ENCODE measurements around the gene TEKT2.

The TEKT2 gene

DNA sequence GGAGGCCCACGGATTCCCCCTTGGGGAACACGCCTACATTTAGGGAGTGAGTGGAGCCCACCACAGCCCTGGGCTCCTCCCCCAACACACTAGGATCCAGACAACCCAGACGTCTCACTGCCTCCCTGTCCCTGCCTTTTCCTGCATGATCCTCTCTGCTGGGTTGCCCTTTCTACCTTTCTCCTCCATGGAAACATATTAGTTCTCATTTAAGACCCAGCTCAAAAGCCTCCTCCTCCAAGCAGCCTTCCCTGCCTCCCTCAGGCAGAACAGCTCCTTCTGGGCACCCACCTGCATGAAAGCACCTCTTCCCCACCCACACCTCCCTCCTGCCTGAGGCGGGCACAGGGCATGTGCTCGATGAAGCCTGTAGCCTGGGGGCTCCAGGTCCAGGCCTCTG, 30.5 kb downstream of the TEKT2 start:
- H3K27ac Mint-ChIP-seq: no peak overlapping the region
- H3K36me3 Mint-ChIP-seq: no peaks in the 10 kb centered on the region
- H3K4me1 Mint-ChIP-seq: peaks cover 19% of the 10 kb centered on the region
- no peak overlapping the region for H3K4me3 Mint-ChIP-seq
- H3K27me3 Mint-ChIP-seq: no peaks in the 10 kb centered on the region
- no peaks in the 10 kb centered on the region for H3K9me3 Mint-ChIP-seq

DNA sequence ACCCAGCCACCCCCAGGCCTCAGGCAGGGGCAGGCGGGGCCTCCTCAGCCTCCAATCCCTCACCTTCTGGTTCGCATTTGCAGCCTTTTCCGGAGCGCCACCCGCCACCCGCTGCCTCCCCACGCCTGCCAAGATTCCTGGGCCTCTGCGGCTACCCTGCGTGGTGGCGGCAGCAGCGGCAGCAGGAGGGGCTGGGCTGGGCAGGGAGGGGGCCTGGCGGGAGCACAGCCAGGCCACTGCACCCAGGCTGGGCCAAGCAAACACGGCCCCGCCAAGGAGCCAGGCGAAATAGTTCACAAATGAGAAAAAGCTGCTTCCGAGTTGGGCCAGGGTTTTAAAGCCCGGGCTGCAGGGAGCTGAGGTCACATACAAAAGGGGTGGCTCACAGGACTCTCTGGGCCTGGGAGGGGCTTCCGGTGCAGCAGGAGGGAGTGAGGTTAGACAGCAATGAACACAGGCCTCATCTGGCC, 31.3 kb downstream of the TEKT2 start:
- no peaks in the 10 kb centered on the region for H3K27me3 Mint-ChIP-seq
- no peak overlapping the region for H3K4me3 Mint-ChIP-seq
- H3K36me3 Mint-ChIP-seq: no peaks in the 10 kb centered on the region
- no peak overlapping the region for H3K27ac Mint-ChIP-seq
- peaks cover 14% of the 10 kb centered on the region for H3K4me1 Mint-ChIP-seq
- H3K9me3 Mint-ChIP-seq: no peaks in the 10 kb centered on the region

DNA sequence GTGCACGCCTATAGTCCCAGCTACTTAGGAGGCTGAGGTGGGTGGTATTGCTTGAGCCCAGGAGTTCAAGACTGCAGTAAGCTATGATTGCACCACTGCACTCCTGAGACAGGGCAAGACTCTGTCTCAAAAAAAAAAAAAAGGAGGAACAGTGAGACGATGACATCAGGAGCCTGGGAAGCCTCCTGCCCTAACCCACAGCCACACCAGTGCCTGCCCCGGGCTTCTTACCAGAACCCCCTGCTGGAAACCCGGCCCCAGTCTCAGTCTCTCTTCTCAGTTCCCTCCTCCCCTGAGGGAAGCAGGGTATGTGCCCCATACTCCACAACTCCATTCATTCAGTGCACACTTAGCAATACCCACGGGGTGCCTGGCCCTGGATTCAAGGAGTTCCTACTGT, 32.0 kb downstream of the TEKT2 start:
- H3K36me3 Mint-ChIP-seq: no peaks in the 10 kb centered on the region
- H3K9me3 Mint-ChIP-seq: no peaks in the 10 kb centered on the region
- H3K4me3 Mint-ChIP-seq: no peak overlapping the region
- no peaks in the 10 kb centered on the region for H3K27me3 Mint-ChIP-seq
- peaks cover 13% of the 10 kb centered on the region for H3K4me1 Mint-ChIP-seq
- no peak overlapping the region for H3K27ac Mint-ChIP-seq

DNA sequence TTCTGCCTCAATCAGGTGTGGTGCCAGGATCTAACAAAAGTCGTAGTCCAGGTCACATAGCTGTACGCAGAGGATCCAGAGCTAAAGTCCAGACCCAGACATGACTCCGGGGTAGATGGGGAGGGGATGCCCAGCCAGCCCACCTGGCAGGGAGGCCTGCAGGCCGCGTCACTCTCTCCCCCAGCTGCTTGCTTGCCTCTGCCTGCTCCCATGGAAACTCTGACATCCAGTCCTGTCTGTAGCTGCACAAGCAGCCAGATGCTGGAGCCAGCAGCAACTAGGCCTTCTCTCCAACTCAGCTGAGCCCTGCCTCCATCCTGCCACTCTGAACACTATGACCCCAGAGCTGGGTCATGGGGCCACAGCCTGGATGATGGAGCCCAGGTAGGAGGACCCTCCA, 33.0 kb downstream of the TEKT2 start:
- no peaks in the 10 kb centered on the region for H3K9me3 Mint-ChIP-seq

DNA sequence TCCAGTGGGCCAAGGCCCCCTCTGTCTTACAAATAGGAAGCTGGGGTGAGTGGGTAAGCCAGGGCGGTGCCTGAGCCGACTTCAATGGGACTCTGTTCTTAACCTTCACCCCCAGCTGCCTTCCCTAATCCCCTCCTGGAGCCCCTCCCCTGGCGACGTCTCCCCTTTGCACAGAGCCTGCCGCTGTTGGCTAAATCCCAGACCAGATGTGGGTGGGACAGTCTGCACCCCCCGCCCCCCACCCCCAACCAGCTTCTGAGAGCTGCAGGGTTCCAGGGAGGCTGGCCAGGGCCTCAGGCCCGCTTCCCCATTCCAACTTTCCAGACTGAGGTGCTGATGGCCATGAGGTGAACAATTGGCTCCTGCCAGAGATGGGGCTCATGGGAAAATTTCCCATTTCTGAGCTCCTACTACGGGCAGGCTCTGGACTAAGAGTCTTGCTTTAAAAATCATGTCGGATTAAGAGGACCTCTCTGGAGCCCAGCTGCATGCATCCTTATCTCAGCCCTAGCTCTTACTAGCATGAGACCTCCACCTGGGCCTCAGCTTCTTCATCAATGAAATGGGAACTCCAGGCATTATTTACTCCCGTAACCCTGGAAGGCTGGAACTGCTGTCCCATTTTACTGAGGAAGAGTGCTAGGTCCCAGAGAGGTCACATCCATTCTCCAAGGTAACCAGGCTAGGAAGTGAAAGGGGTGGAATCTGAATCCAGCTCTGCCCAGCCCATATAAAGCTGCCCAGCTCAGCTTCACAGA, 34.7 kb downstream of the TEKT2 start:
- no peaks in the 10 kb centered on the region for H3K36me3 Mint-ChIP-seq
- peaks cover 5% of the 10 kb centered on the region for H3K4me1 Mint-ChIP-seq
- H3K9me3 Mint-ChIP-seq: no peaks in the 10 kb centered on the region
- H3K4me3 Mint-ChIP-seq: no peak overlapping the region
- H3K27me3 Mint-ChIP-seq: peaks cover 13% of the 10 kb centered on the region
- H3K27ac Mint-ChIP-seq: no peak overlapping the region

More for the DNA sequence above, 33.0 kb downstream of the TEKT2 start:
- Mint-ChIP-seq H3K27me3 (peaks cover 3% of the 10 kb centered on the region), H3K4me1 (peaks cover 4% of the 10 kb centered on the region), H3K4me3 (no peak overlapping the region), H3K36me3 (no peaks in the 10 kb centered on the region), H3K27ac (no peak overlapping the region)

DNA sequence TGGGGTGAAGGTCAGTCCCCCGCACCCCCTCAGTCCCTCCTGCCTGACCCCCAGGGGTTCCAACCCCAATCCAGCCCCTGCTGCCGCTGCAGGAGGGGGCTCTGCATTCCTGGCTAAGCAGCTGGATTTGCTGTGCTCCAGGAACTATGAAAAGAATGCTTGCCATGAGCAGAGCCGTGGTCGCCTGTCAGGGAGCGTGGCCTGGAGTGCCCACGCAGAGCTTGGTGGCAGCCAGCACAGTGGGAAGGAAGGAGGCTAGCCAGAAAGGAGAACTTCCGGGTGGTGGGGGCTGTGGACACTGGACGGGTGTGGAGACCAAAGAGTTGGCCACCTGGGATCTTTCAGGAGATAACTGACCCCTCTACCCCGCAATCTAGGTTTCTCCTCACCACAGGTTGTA, 35.6 kb downstream of the TEKT2 start:
- no peak overlapping the region for H3K27ac Mint-ChIP-seq
- no peaks in the 10 kb centered on the region for H3K9me3 Mint-ChIP-seq
- H3K4me1 Mint-ChIP-seq: peaks cover 9% of the 10 kb centered on the region
- H3K36me3 Mint-ChIP-seq: no peaks in the 10 kb centered on the region
- H3K27me3 Mint-ChIP-seq: peaks cover 20% of the 10 kb centered on the region
- H3K4me3 Mint-ChIP-seq: no peak overlapping the region

DNA sequence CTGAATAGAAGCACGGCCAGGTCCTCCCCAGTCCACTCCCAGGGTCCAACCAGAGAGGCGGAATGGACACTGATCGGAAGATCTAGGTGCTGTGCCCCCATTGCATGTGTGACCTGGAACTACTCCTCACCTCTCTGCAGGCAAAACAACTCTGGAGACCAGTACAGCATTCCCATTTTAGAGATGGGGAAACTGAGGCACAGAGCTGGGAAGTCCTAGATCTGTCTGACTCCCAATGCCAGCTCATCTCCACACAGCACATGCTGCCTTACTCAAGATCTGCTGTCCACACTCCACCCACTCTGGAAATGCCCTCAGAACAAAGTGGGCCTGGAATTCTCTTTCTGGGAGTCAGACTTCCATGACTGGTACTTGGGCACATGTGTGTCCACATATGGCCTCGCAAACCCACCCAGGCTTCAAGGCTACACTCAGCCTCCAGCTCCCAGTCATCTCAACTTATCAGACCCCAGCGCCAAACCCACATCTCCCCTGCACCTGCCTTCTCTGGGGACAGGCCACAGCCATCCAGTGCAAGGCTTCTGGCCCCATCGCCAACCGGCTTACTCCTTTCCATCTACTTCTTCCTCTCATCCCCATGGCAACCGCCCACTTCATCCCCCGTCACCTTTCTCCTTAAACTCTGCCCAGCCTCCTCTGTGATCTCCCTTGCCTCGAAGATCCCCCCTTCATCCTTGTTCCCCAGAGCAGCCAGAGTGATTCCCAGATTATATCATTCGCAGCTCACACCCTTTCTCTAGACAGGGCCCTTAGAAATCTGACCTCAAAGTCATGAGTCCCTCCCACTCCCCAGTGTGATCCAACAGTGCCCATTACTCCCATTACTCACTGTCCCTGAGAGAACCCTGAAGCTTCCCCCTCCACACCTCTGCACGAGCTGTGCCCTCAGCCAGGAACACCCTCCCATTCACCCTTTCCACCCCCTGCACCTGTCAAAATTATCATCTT, 38.5 kb downstream of the TEKT2 start:
- peaks cover 22% of the 10 kb centered on the region for H3K4me1 Mint-ChIP-seq
- H3K27me3 Mint-ChIP-seq: peaks cover 28% of the 10 kb centered on the region
- peak overlapping the region; percentile 54 for H3K27ac Mint-ChIP-seq
- H3K9me3 Mint-ChIP-seq: no peaks in the 10 kb centered on the region
- no peak overlapping the region for H3K4me3 Mint-ChIP-seq
- no peaks in the 10 kb centered on the region for H3K36me3 Mint-ChIP-seq

DNA sequence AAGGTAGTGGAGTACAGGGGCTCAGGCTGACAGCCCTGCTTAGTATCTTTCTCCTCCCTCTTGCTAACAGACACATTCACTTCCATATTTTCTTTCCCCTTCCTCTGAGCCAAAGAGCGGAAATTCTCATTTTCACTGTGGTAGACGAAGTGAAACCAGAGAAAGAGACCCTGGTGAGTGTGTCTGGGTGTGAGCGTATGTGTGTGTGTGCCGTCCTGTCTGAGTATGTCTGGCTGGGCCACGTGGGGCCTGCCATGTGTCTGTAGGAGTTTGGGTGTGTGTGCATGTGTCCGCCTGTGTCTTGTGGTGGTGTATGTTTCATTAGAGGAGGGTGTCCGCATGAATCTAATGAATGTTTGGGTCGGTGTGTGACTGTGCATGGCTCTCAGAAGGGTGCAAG, 39.5 kb downstream of the TEKT2 start:
- H3K4me3 Mint-ChIP-seq: peak overlapping the region; percentile 1
- H3K4me1 Mint-ChIP-seq: peaks cover 22% of the 10 kb centered on the region
- H3K9me3 Mint-ChIP-seq: no peaks in the 10 kb centered on the region
- no peaks in the 10 kb centered on the region for H3K36me3 Mint-ChIP-seq
- no peak overlapping the region for H3K27ac Mint-ChIP-seq
- peaks cover 28% of the 10 kb centered on the region for H3K27me3 Mint-ChIP-seq

DNA sequence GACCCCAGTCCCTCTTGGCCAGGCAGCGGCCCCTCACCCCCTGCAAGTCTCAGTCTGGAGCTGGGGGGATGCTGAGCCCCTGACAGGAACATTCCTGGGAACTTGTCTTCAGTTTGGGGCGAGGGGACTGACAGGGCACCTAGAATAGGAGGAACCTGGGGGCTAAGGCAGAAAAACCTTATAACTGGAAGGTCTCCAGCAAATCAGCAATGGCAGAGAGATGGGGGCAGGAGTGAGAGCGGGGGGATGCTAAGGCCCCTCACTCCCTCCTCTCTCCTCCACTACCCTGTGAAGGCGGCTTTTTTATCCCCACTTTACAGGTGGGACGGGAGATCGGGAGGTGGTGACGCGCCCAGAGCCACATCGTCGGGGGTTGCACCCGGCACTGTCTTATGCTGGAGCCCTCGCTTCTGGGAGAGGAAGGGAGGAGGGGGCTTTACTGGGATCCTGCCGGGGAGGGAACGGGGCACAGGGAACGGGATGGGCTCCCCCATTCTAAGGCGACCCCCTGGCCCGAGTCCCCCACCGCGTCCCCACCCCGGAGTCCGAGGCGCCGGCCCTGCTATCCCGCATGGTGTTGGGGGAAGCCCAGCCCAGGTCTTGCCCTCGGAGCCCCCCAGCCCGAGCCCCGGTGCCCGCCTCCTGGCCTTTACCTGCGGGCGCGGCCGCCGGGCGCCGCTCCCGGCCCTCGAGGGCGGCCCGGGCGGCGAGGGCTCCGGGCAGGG, 40.7 kb downstream of the TEKT2 start:
- no peak overlapping the region for H3K27ac Mint-ChIP-seq
- peak overlapping the region; percentile 75 for H3K4me3 Mint-ChIP-seq
- peaks cover 22% of the 10 kb centered on the region for H3K4me1 Mint-ChIP-seq
- H3K27me3 Mint-ChIP-seq: peaks cover 28% of the 10 kb centered on the region
- no peaks in the 10 kb centered on the region for H3K9me3 Mint-ChIP-seq
- H3K36me3 Mint-ChIP-seq: no peaks in the 10 kb centered on the region

DNA sequence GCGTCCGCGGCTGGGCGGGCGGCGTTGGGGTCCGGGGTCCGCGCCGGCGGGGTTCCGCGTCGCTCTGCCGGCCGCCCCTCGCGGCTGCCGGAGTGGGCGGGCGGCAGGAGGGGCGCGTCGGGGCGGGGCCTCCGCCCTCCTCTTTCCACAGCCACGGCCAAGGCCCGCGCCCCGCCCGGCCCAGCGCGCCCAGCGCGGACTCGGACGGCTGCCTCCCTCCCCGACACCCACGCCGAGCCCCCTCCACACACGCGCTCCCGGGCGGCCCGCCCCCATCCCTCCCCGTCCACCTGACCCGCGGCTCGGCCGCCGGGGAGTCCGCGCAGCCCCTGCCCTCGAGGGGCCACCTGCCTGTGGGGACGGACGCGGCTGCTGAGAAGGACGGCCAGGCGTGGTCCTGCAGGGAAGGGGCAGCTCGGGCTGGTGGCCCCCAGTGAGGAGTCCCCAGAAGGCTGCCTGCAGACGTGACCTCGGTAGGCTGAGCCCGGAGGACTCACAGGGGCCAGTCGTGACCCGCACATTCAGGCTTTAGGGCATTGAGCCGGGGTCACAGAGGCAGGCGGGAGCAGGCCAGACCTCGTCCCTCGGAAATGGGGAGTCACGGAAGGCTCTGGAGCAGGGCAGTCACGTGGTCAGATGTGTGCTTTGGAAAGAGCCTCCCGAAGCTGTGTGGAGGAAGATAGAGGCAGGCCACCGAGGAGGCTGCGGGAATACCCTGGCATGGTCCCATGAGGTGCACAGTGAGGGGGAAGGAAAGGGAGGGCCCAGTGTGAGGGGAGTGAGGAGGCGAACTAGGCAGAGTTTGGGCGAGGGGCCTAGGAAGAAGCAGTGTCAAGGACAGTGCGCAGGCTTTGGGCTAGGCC, 41.5 kb downstream of the TEKT2 start, which contains the start of gene COL8A2:
TSS of gene COL8A2 (minus strand) at position 94 of the 863 bp plus-strand sequence. CDS start 24,980 bp downstream, outside the sequence.
- peaks cover 28% of the 10 kb centered on the region for H3K27me3 Mint-ChIP-seq
- peak within 1 kb of the TSS; percentile 75 for H3K4me3 Mint-ChIP-seq
- H3K9me3 Mint-ChIP-seq: no peaks in the 10 kb centered on the region
- no peaks in the 10 kb centered on the region for H3K36me3 Mint-ChIP-seq
- H3K4me1 Mint-ChIP-seq: peaks cover 22% of the 10 kb centered on the region
- peak within 1 kb of the TSS; percentile 30 for H3K27ac Mint-ChIP-seq

DNA sequence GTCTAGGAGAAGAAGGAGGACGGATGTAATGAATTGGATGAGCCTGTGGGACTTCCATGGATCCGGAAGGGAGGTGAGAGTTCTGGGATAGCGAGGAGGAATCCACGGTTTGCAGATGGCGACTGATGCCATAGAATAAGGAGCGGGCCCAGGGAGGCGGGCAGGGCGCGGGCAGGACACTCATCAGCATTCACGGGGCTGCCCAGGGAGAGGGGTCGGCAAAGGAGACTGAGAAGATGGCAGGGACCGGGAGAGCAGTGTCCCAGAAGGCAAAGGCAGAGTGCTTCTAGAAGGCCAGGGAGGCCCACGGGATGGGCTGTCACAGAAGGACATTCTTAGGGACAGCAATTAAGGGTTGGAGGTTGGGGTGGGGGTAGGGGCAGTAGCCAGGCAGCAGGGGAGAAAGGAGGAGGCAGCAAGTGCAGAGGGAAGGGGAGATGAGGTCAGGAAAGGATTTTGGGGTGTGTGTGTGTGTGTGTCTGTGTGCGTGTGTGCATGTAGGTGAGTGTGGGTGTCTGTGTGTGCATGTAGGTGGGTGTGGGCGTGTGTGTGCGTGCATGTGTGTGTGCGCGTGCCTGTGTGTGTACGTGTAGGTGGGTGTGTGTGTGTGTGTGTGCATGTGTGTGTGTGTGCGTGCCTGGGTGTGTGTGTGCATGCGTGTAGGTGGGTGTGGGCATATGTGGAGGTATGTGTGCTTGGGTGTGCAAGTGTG, 42.3 kb downstream of the TEKT2 start:
- H3K36me3 Mint-ChIP-seq: no peaks in the 10 kb centered on the region
- H3K27ac Mint-ChIP-seq: peak overlapping the region; percentile 20
- H3K9me3 Mint-ChIP-seq: no peaks in the 10 kb centered on the region
- peaks cover 22% of the 10 kb centered on the region for H3K4me1 Mint-ChIP-seq
- H3K4me3 Mint-ChIP-seq: peak overlapping the region; percentile 13
- peaks cover 28% of the 10 kb centered on the region for H3K27me3 Mint-ChIP-seq

DNA sequence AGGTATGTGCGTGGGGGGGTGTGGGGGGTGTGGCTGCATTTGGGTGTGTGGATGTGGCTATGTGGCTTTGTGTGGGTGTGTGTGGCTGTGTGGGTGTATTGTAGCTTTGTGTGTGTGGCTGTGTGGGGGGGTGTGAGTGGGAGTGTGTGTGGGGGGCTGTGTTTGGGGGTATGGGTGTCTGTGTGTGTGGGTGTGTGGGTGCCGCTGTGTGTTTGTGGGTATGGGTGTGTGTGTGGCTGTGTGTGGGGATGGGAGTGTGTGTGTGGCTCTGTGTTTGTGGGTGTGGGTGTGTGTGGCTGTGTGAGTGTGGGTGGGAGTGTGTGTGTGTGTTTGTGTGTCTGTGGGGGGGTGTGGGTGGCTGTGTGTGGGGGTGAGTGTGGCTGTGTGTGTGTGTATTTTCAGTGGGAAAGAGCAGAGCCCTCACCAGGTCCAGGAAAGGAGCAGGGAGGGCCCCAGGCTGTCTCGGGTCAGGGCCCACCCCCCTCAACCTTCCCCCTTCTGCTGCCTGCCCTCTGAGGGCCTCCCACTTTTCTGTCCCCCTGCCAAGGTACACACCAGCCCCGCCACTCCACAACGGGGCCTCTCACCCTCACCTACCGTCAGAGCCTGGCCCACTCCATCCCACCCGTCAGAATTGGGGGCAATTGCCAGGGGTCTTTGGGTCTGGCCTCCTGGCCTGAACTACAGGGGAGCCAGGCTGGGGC, 43.1 kb downstream of the TEKT2 start:
- no peak overlapping the region for H3K4me3 Mint-ChIP-seq
- H3K4me1 Mint-ChIP-seq: peaks cover 22% of the 10 kb centered on the region
- no peaks in the 10 kb centered on the region for H3K36me3 Mint-ChIP-seq
- no peak overlapping the region for H3K27ac Mint-ChIP-seq
- no peaks in the 10 kb centered on the region for H3K9me3 Mint-ChIP-seq
- H3K27me3 Mint-ChIP-seq: peaks cover 25% of the 10 kb centered on the region

DNA sequence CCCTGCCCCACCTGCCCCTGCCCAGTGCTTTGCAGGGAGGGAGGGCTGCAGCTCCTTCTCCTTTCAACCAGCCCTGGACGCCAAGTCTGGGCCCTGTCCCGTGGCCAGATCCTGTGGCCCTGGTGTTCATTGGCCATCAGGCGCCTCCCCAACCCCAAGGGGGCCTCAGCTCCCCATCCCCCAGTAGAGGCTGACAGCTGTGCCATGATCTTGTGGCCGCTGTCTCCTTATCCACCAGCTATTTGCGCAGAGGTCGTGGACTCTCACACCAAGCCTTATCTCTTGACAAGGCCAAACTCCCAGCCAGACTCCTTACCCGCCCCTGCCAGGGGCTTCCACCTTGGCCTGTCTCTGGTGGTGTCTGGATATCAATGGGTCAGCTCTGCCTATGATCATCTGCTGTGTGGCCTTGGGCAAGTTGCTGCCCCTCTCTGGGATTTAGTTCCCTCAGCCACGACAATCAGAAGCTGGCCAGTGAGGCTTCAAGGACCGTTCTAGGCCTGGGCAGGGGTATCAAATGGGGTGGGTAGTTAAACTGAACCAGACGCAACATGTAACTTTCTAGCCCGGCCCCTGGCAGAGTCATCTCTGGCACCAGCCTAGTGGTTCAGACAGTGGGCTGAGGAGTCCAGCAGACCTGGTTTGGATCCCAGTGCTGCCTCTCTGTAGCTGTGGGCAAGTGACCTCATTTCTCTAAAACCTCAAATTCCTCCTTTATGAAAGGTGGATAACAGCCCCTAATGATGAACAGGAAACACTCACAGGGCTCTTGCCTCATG, 44.4 kb downstream of the TEKT2 start:
- Mint-ChIP-seq H3K9me3 (no peaks in the 10 kb centered on the region), H3K36me3 (no peaks in the 10 kb centered on the region), H3K4me1 (peaks cover 20% of the 10 kb centered on the region), H3K4me3 (peak overlapping the region; percentile 19), H3K27me3 (peaks cover 17% of the 10 kb centered on the region), H3K27ac (no peak overlapping the region)

All from activated naive CD4-positive, alpha-beta T cell treated with anti-CD3 and anti-CD28 coated beads, Interleukin-2, amount 50 U/mL, for 24 hours (primary cell).